ENCODE results near the gene GNG13.

Gene GNG13

DNA sequence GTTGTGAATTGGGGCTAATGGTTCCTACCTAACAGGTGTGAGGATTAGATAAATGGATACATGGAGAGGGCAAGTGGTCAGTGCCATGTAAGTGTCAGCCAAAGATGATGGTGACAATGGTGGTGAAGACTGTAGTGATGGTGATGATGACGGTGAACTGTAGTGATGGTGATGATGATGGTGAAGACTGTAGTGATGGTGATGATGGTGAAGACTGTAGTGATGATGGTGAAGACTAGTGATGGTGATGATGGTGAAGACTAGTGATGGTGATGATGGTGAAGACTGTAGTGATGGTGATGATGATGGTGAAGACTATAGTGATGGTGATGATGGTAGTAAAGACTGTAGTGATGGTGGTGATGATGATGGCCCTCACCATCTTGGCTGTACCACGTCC, 18.1 kb upstream of the GNG13 start:
- DNase-seq (ENCODE audit: low read depth) = no peak
- no peak for TF ChIP-seq CTCF (IDR thresholded peaks at IDR 0.05; ENCODE audit: low read length, missing control alignments)
- H3K4me3 ChIP-seq (replicated peaks; ENCODE audit: low read depth, low read length) = no peak overlapping the region

DNA sequence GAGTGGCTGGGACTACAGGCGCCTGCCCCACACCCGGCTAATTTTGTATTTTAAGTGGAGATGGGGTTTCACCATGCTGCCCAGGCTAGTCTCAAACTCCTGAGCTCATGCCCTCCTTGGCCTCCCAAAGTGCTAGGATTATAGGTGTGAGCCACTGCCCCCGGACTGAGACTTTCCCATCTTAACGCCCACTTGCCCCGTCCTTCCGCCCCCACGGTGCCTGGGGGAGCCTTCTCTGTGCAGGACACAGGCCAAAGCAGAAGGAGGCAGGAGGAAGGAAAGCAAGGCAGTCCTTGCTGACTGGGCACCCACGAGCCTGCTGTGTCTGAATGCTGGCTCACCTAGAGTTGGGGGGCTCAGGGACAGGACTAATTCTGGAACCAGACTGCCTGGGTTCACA, 17.6 kb upstream of the GNG13 start:
- TF ChIP-seq CTCF (IDR thresholded peaks at IDR 0.05; ENCODE audit: low read length, missing control alignments) = no peak
- DNase-seq (ENCODE audit: low read depth) = no peak
- H3K4me3 ChIP-seq (replicated peaks; ENCODE audit: low read depth, low read length) = no peak overlapping the region

DNA sequence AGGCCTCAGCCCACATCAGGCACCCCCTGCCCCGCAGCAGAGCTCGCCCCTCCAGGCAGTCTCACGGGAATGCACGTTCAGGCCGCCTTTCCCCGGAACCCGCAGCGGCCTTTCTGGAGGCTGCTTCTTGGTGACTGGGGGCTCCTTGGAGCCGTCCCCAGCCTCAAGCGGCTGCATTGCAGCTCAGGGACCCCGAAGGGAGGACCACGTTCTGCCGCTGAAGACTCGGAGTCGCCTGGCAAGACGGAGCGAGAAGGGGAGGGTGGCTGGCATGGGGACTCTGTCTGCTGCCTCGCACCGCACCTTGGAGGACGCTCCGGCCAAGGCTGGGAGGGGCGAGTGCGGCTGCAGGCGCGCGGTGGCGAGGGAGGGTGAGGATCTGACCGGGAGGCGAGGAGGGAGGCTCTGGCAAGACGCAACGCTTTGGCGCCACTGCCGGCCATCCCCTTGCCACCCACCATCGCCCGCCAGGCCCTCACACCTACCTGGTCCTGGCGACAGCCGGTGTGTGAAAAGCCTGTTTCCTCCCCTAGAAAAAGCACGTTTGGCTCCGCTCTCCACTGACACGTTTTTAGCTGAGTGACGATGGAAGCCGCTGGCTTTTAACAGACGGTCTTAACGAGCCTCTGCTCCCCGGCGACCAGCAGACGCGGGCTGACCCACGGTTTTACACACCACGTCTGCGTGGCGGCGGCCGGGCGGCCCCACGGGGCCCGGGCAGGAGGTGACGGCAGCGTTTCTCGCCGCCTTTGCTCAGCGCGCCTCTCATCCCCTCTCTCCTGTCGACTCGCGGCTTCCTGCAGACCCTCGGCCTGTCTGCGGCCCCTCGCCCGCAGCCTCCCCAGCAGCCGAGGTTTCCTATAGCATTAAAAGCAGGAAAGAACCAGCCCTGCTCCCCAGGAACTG, 16.7 kb upstream of the GNG13 start:
- no peak for DNase-seq (ENCODE audit: low read depth)
- no peak overlapping the region for H3K4me3 ChIP-seq (replicated peaks; ENCODE audit: low read depth, low read length)
- TF ChIP-seq CTCF (IDR thresholded peaks at IDR 0.05; ENCODE audit: low read length, missing control alignments) = no peak

GRCh38 chr16:815861-816260, 15.3 kb upstream of the GNG13 start:
- no peak overlapping the region for H3K4me3 ChIP-seq (replicated peaks; ENCODE audit: low read depth, low read length)
- no peak for DNase-seq (ENCODE audit: low read depth)
- TF ChIP-seq CTCF (IDR thresholded peaks at IDR 0.05; ENCODE audit: low read length, missing control alignments) = no peak

- DNase-seq (ENCODE audit: low read depth) = no peak
- H3K4me3 ChIP-seq (replicated peaks; ENCODE audit: low read depth, low read length) = no peak overlapping the region
- TF ChIP-seq CTCF (IDR thresholded peaks at IDR 0.05; ENCODE audit: low read length, missing control alignments) = no peak
These were observed 14.4 kb upstream of the GNG13 start for GRCh38 chr16:814974-815373.

DNA sequence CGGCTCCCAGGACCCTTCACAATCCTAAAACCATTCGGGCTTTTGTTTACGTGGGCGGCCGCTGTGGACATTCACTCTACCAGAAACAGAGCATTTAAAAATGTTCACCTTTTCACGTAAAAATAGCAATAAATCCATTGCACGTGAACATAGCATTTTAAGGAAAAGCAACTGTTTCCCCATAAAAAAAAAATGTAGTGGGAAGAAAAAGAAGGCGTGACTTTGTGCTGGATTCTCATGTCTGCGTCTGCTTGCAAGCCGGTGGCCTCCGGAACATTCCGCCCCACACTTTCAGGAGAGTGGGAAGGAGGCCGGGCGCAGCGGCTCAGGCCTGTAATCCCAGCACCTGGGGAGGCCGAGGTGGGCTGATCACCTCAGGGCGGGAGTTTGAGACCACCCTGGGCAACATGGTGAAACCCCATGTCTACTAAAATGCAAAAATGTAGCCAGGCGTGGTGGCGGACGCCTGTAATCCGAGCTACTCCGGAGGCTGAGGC, 13.4 kb upstream of the GNG13 start:
- no peak for TF ChIP-seq CTCF (IDR thresholded peaks at IDR 0.05; ENCODE audit: low read length, missing control alignments)
- DNase-seq (ENCODE audit: low read depth) = no peak
- no peak overlapping the region for H3K4me3 ChIP-seq (replicated peaks; ENCODE audit: low read depth, low read length)
